ENCODE data around the gene RSU1. TPM values are rescaled to one million over a fixed set of nuclear protein-coding genes. Genes with fewer than 3 reads are reported as not detected.

The RSU1 gene
- total RNA-seq, 1 experiment from 2014 or later = 29.5 TPM

GRCh38 chr10:16852624-16853023 lies 35.4 kb upstream of the RSU1 start:
- Histone ChIP-seq H3K9ac (ENCODE audit: low read length) (no peak overlapping the region), H3K27me3 (ENCODE audit: insufficient read depth, low read length) (no peaks in the 10 kb centered on the region), H3K36me3 (ENCODE audit: control insufficient read depth in 1 of 2, insufficient read depth in 2 of 2, low read length in 2 of 2) (no peaks in the 10 kb centered on the region), H3K79me2 (ENCODE audit: insufficient read depth, low read length) (no peaks in the 10 kb centered on the region), H3K4me1 (ENCODE audit: control insufficient read depth in 1 of 2, insufficient read depth in 2 of 2, low read length in 2 of 2) (no peaks in the 10 kb centered on the region), H4K20me1 (ENCODE audit: insufficient read depth) (no peaks in the 10 kb centered on the region), H3K9me3 (ENCODE audit: control insufficient read depth in 1 of 2, insufficient read depth in 1 of 2, low read depth in 1 of 2, low read length in 2 of 2) (no peaks in the 10 kb centered on the region), H3K4me3 (replicated peaks in 1 of 2; ENCODE audit: low read depth in 1 of 2, low read length in 2 of 2) (no peak overlapping the region), H2AFZ (ENCODE audit: low read depth, low read length, poor library complexity, severe bottlenecking) (no peak overlapping the region), H3K9me2 (ENCODE audit: insufficient read depth) (no peaks in the 10 kb centered on the region), H3K27ac (ENCODE audit: low read depth, low read length) (no peak overlapping the region), H3K4me2 (ENCODE audit: low read length) (no peak overlapping the region)
- DNase-seq (ENCODE audit: low read depth, low spot score) = no peak
- POLR2A ChIA-PET = interaction anchor here (0.8 kb wide), 1 partner anchor 40 kb away, joined by 3 read pairs; no protein-coding TSS in a partner anchor
- RAD21 ChIA-PET (ENCODE audit: low non-redundant PET in 1 of 2, low total read pairs in 2 of 2, uncharacterized antibody in 2 of 2, unreplicated experiment in 2 of 2) = interaction anchor here in 1 of 2 experiments (0.6 kb wide), 1 partner anchor 299 kb away, joined by 3 read pairs; no protein-coding TSS in a partner anchor
- no peak for TF ChIP-seq EZH2phosphoT487 (IDR thresholded peaks at IDR 0.05; ENCODE audit: borderline replicate concordance)
- no peak for TF ChIP-seq ZNF274 (IDR thresholded peaks at IDR 0.05; ENCODE audit: low read depth, low read length)
- no peak for TF ChIP-seq RAD21 (IDR thresholded peaks at IDR 0.05; ENCODE audit: low read depth)
- TF ChIP-seq ELF1 (IDR thresholded peaks at IDR 0.05; ENCODE audit: borderline replicate concordance, low read depth) = no peak
- TF ChIP-seq CEBPB (IDR thresholded peaks at IDR 0.05; ENCODE audit: low read depth) = no peak
- TF ChIP-seq CBX3 (IDR thresholded peaks at IDR 0.05; ENCODE audit: low read depth) = no peak
- no peak for TF ChIP-seq REST (IDR thresholded peaks at IDR 0.05; ENCODE audit: low read depth)
- no peak for TF ChIP-seq ATF3 (IDR thresholded peaks at IDR 0.05)
- TF ChIP-seq TCF7L2 (IDR thresholded peaks at IDR 0.05; ENCODE audit: borderline replicate concordance, extremely low read depth, insufficient read depth, insufficient read length) = no peak
- no peak for TF ChIP-seq ZBTB33 (IDR thresholded peaks at IDR 0.05; ENCODE audit: extremely low read depth, insufficient replicate concordance, low read length)
- no peak for TF ChIP-seq SRF (IDR thresholded peaks at IDR 0.05; ENCODE audit: low read depth)
- no peak for TF ChIP-seq YY1 (IDR thresholded peaks at IDR 0.05; ENCODE audit: extremely low read depth, insufficient replicate concordance, low read depth, low read length)
- TF ChIP-seq ZFX (IDR thresholded peaks at IDR 0.05) = no peak
- no peak for TF ChIP-seq EGR1 (IDR thresholded peaks at IDR 0.05; ENCODE audit: low read depth)
- TF ChIP-seq FOSL1 (IDR thresholded peaks at IDR 0.05; ENCODE audit: low read depth) = no peak
- TF ChIP-seq SP1 (IDR thresholded peaks at IDR 0.05; ENCODE audit: low read depth) = no peak
- CTCF ChIA-PET = interaction anchor here (0.6 to 1.2 kb wide), 4 partner anchors 8 to 404 kb away, joined by 3 read pairs; no protein-coding TSS in a partner anchor
- BruUV-seq (replicated peaks) = no TSS peak
- intact Hi-C loops (cut with micrococcal nuclease) = no loop called here
- no peak for ATAC-seq
